NCI-H446 treated with DMSO at 0.1 percent for 48 hours (cell line): ENCODE measurements around the gene ATXN7.

Source experiments
- DNase-seq: peaks from one replicate; lab custom pipeline; 2025; lab: John Stamatoyannopoulos, UW

The ATXN7 gene

DNA sequence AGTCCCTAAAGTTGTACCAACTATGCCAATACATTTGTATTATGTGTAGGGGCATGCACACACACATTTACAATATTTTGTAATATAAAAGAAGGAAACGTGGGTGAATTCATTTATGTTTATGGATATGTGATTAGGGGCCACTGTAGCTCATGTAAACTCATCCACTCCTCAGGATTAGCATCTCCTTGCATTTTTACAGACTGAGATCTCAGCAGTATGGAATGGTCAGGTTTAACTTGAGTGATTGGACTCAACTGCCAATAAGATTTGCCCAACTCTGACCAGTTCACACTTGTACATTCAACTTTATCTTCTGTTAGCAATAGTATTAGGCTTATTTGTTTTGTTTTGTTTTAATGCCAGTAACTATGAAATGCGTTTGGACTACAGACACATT, 123.2 kb downstream of the ATXN7 start:
- DNase-seq: no peak

DNA sequence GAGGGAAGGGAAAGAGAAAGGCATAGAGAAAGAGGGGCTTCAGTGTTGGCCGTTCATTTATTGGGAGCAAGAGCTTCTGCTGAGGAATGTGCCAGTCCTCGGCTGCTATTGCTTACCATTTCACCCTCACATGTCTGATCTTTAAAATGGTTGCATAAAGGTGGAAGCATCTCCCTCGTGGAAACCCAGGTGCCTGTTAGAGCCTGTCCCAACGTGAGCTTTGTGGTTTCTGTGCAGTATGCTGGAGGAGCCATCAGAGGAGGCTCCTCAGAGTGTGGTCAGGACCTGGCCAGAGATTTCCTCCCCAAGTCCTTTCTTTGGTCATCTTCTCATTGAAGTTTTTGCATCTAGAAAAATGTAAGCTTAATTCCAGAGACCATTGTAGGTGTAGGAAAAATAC, 125.3 kb downstream of the ATXN7 start:
- no peak for DNase-seq

DNA sequence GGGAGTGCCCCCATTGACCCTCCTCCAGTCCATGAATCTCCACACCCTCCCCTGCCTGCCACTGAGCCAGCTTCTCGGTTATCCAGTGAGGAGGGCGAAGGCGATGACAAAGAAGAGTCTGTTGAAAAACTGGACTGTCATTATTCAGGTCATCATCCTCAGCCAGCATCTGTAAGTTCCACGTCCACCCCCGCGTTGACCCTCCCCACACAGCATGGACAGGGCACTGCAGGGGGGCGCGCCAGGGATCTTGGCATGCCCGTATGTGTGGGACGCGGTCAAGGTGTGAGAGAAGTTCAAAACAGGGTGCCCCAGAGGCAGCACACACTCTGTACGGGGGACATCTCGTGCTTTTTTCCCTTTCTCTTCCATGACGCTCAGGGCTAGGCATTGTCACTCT, 126.5 kb downstream of the ATXN7 start:
- DNase-seq: no peak

DNA sequence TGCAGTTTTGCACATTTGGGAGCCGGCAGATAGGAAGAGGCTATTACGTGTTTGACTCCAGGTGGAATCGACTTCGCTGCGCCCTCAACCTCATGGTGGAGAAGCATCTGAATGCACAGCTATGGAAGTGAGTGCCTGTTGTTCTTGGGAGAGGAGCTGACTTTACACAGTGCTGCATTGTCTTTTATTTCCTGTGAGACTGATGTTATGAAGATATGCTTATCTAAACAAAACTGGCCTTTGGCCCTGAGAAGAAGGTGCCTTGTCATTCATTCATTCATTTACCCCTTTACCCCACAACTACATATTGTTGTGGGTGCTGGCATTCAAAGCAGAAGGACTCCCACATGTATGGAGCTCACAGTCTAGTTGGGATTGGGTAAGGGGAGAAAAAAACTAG, 127.1 kb downstream of the ATXN7 start:
- no peak for DNase-seq

DNA sequence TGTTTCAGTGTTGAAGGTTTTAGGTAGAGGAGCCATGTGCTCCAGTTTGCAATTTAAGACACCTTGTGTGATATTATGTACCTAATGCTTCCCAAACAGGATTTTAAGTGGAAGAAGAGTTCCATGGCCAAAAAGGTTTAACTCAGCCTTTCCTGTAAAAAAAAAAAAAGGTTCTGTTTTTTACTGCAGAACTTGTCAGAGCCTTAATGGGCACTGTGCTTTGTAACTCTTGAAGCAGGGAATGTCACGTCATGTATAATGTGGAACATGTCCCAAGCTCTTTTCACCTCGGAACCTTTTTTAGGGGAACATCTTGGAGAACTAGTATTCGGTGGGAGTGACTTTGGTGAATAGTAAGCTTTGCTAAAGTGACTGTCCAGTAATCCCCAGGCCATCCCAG, 128.0 kb downstream of the ATXN7 start:
- no peak for DNase-seq

DNA sequence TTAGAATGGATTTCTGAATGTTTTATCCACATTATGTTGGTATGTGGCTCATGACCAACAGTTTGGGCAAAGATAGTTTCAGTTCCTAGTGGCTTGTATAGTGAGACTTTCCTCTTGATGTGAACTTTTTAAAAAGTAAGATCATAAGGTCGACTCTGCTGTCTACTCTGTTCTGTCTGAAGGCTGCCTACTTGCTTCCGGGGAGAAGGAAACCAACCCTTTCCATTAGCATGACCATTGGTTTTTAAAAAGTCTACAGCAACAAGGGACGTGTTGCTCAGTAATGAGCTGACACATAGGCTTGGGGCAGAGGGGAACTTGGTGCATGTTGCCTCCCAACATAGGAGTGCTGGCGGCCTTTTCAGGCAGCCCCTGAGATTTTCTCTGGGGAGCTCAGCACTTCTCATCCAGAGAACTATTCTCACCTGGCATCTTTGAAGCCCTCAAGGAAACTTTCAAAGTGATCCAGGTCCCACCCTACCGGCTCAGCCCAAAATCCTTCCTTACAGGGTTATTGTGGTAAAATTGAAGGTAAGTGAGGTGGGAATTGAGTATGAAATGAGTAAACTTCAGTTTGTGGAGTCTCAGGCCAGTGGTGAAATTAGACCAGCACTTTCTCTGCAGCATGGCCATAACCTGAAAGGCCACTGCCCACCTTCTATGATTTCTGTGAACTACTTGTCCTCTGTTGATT, 129.0 kb downstream of the ATXN7 start:
- no peak for DNase-seq

DNA sequence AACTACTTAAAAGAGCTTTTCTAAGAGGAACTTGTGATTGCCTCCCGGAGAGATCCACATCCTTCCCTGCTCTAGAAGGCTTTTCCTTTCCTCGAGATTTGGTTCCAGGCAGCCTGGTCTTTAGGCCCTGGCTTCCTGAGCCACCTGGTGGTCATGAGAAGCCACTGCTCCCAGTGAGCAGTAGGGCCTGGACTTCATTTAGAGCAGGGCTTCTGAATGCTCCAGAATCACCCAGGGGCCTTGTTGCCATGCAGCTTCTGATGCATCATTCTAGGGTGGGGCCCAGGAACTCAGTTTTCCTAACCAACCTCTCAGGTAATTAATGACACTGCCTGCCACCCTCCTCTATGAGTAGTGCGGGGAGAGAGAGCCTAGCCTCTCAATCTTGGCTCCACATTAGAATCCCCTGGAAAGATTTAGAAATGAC, 130.0 kb downstream of the ATXN7 start:
- DNase-seq: peak; percentile 18

DNA sequence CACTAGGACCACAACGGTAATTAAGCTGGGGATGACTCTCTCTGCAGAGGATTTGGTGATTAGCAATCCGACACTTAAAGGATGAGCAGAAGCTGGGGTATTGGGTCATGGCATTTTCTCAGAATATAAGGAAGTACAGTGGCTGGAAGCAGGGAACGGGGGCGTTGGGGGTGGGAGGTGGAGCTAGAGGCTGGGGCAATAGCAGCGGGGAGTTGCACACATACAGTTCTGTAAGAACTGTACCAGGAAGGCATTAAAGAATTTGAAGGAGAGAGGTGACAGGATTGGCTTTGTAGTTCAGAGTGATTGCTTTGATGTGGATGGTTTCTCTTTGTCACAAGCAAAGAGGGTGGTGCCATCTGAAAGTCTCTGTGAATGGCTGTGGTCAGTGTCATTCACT, 131.4 kb downstream of the ATXN7 start:
- DNase-seq: no peak

DNA sequence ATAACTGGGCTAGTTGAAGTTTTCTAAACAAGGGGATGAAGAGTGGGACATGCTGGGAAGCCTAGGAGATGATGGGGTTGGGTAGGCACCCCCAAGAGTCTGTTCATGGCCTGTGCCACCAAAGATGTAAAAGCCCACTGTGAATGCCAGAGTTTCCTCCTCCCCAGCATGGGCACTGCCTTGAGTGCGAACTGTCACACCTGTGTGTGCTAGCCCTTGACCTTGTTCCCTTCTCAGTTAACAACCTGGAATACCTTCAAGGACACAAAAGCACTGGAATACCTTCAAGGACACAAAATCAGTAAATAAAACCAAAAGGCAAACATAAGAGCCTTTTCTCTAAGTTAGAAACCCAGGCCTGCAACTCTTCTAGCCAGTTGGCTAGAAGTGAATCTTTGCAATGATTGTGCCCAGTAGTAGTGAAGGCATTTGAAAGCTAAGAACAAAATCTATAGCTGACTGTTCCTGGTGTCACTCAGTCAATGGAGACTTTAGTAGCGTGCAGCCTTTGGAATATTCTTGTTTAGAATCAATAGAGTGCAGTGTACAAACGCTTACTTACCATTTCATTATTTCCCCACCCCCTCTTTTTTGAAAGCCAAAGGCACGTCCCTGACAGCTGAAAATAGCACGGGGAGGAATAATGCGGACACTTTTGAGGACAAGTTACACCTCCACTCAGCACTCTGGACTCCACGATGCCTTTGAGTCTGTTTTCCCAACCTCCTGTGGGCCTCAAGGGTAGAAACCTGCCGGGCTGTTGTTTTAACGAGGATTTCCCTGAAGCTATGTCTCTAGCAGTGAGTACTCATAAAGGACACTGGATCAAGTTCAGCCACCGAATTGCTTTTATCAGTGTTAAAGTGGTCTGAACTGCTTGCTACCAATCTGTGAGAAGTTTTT, 135.4 kb downstream of the ATXN7 start:
- DNase-seq: no peak

DNA sequence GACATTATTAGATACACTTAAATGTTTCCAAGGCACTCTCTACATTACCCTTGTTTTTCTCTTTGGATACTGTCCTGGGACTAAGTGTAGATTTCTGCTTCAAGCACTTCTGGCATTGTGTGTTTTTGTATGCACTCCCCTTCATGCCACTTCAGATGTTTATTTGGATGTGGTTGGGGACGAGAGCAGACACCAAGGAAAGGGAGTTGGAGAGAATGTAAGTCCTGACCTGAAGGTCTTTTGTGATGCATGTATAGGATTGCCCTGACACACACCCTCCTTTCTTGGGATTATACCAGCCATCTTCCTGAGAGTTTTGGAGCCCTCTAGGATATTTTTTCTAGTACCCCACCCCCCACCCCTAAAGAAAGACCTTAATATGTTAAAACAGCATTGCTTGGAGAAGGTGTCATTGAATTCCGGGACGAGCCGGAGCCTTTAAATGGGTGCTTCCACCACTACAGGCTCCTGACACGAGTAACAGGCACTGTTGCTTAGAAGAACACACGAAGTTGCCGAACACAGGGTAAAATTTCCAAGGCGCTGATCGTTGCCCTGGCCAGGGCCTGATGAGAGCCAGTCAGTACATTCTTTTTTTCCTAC, 136.9 kb downstream of the ATXN7 start:
- no peak for DNase-seq

DNA sequence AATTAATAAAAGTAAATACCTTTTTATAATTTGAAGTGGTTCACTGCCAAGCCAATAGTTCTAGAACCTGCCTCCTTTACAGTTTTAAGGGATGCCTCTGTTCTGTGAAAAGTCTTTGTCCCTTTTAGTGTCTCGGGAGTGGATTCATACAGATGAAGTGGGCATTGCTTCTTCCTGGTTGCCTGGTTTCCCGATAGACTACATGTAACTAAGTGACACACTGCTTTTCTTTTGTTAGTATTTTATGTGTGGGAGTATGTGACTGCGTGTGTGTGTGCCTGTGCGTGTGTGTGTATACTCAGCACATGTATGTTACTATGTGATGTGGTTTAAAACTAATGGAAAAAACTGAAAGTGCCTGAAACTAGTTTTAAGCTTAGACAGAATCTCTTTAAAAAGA, 138.6 kb downstream of the ATXN7 start:
- no peak for DNase-seq

DNA sequence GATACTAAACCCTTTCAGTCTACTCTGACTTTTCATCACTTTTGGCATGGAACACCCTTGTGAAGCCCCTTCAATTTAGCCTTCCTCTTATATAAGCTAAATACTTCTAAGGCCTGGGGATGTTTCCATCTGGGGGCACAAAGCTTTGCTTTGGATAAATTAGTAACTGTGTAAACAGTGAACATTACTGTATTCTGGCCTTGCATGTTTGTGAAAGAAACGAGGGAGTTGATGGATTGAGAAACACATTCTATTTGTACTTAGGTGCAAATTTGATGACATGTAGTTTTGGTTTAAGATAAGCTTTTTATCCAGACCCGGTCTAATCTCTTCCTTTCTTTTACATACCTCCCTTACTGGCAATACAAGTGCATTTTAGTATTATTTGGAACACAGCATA, 139.9 kb downstream of the ATXN7 start:
- DNase-seq: no peak

DNA sequence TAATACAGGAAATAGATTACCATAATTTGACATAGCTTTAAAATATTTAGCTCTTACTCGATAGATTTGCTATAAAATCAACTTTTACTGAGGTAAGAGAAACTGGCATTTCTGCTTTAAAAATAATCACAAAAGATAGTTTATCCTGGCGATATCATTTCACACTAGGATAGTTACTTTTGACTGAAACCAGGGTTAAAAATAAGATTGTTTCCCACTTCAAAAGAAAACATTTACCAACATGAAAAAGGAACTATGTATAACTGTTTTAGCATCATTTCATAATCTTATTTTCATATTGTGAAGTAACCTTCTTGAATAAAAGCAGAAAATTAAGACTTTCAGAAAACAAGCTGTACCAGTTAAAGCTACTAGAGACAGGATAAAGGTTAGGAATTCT, 144.3 kb downstream of the ATXN7 start:
- no peak for DNase-seq

DNA sequence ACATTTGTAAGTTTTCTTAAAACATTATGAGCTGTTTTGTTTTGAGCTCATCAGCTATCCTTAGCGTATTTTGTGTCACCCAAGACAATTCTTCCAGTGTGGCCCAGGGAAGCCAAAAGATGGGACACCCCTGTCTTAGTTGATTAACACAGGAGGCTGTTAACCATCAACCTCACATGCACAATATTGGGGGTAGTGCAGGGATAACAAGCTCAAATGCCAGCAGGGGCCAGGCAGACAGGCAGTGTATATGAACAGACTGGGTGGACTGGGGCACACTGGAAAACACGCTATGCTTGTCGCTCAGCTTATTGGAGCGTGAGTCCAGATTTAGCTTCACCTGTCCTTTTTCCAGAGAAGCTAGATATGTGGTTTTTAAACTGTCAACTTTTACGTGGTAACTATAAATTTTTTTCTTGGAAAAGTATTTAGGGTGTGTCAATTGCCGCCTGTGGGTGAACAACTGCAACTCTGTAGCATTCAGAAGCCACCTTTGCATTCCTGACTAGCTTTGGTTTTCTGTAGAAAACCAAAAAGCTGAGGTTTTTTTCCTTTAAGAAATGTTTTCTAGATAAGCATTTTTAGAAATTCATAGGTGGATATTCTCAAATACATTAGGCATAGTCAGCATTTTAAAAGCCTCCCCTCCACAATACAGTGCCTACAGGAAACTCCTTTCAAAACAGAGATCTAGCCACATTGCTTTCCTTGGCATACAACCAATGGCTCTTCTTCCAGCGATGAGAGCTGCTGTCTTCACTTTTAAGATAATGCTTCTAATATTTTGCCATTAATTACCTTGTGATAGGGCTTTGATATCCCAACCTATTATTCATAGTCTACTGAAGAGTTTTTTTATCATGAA, 145.1 kb downstream of the ATXN7 start:
- no peak for DNase-seq

DNA sequence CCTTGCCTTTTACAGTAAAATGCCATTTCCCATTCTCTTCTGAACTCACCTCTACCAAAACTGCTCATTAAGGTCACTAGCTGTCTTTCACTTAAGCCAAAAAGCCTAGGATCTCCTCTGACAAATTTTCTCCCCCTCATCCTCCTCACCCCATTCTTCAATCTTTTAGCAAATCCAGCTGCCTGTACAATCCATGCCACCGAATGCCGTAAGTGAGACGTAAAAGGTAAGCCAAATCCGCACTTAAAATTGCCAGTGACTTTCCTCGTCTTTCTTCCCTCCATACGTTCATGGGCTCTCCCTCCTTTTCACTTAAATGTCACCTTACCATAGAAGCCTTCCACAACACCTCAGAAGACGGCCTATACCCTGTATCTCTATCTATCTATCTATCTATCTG, 145.9 kb downstream of the ATXN7 start:
- no peak for DNase-seq

DNA sequence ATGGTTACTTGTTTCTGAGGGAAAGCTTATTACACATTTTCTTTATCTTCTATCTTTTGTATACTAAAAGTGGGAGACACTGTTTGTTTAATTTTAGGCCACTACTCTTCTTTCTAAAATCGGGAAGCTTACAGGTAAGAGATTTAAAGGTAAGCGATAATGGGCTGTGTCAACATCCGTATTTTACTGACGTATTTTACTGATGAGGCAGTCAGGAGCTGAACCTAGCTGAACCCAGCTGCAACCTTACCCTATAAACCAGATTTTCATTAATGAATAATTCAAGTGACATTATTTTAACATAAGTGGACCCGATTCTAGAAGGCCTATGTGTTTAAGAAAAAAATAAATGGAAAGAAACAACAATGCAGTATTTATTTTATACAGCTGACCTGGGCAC, 146.5 kb downstream of the ATXN7 start:
- DNase-seq: no peak

DNA sequence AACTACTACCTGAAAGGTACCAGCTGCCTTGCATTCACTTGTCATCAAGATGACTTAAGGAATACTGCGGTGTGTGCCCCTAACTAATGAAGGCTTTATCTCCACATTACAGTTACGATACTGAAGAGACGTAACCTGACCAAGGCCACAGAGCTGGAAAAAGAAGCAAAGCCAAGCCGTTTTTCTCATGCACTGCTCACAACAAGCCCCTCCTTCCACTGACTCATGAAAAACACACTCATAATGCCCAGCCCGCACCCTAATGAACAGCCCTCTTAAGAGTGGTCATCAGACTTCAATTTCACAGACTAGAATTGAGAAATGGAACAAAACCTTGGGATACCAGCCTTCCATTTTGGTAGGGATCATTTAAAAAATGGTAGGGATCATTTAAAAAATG, 148.0 kb downstream of the ATXN7 start:
- DNase-seq: no peak

DNA sequence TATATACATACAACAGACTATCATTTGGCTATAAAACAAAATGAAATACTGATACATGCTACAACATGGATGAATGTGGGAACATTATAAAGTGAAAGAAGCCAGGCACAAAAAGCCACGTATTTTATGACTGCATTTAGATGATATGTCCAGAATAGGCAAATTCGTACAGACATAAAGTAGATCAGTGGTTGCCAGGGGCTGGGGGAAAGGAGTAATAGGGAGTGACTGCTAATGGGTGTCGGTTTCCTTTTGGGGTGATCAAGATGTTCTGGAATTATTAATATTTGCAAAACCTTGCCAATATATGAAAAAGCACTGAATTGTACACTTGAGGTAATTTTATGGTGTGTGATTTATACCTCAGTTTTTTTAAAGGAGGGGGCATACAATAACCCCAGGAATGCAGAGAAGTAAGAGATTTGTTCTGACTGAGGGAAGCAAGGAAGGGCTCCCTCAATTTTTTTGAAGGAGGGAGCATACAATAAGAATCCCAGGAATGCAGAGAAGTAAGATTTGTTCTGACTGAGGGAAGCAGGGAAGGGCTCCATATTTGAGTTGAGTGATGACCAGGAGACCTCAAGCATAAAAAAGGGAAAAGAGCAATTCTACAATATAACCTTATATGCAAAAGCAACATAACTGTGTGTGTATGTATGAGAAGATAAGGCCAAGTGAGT, 153.4 kb downstream of the ATXN7 start:
- no peak for DNase-seq

DNA sequence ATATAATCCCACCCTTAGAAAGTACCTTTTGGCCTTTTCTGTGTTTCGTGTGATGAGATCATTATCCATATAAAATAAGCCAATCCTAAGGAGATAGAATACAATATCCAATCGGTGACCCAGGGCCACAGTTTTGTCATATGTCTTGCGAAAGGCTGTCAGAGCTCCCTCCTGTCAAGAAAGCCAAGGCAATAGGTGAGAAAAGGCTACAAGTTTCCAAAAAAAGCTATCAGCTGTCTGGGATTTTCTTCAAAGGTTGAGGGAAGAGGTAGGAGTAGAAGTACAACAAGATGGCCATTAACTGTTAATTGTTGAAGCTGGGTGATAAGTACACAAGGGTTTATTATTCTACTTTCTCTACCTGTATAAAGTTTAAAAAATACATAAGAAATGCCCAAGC, 155.6 kb downstream of the ATXN7 start:
- no peak for DNase-seq

DNA sequence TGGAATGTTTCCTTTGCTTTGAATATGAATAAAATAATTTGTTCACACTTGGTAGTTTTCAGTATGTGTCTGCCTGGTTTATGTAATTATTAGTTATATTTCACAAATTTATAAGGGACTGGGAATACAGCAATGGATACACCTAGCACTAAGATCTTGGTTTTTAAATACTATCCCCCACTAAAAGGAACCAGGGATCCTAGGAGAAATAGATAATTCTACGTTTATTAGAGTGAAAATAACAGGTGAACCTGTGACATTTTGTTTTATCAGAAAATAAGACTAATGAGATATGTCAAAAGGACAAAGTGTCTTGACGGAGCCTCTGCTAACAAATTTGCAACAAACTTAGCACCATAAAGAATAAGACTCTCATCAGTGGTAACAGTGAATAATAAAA, 156.2 kb downstream of the ATXN7 start:
- no peak for DNase-seq

DNA sequence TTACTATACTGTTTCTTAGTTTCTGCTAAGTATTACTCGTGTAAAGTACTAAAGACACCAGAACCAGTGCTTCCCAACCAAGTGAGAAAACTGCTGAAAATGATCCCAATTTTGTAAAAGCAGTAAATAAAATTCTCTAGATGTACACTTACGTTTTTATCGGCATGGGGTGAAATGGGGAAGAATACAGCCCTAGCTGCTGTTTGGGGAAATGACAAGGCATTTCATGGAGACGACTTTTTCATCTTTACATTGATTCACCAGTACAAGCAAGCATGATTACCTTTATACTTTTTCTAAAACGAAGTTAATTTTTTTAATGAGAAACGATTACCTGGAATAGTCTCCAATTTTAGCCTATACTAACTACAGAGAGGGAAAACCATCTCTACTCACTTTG, 158.3 kb downstream of the ATXN7 start:
- DNase-seq: no peak
